Smooth muscle cell (in vitro differentiated cells): ENCODE data around the gene NDRG2. TPM values are rescaled to one million over a fixed set of nuclear protein-coding genes. Genes with fewer than 3 reads are reported as not detected.

Source experiments
- DNase-seq: peaks from one replicate; lab custom pipeline; 2025; ENCODE audit not compliant: unreplicated experiment; lab: John Stamatoyannopoulos, UW
- H2AFZ ChIP-seq: fragments of 200-600 bp; sonication (generic); 2 replicates; pipeline ENCODE4 v1.6.0; 2016; ENCODE audit warnings: antibody characterized with exemption, low read depth, mild to moderate bottlenecking
- H3F3A ChIP-seq: fragments of 200-600 bp; sonication (generic); 2 replicates; pipeline ENCODE4 v1.6.0; 2017; ENCODE audit warnings: antibody characterized with exemption, low read depth
- H3K27ac ChIP-seq: fragments of 200-600 bp; sonication (generic); 2 replicates; pipeline ENCODE4 v1.5.1; 2016; ENCODE audit warnings: low read depth, mild to moderate bottlenecking
- H3K27me3 ChIP-seq: fragments of 200-600 bp; sonication (generic); 2 replicates; pipeline ENCODE4 v1.6.1; 2016; ENCODE audit warnings: low read depth, mild to moderate bottlenecking
- H3K36me3 ChIP-seq: fragments of 200-600 bp; sonication (generic); 2 replicates; pipeline ENCODE4 v1.5.1; 2016; ENCODE audit warnings: low read depth
- H3K4me1 ChIP-seq: fragments of 200-600 bp; sonication (generic); 2 replicates; pipeline ENCODE4 v1.5.1; 2016; ENCODE audit warnings: low read depth
- H3K4me2 ChIP-seq: fragments of 200-600 bp; sonication (generic); 2 replicates; pipeline ENCODE4 v1.6.0; 2016; ENCODE audit warnings: mild to moderate bottlenecking
- H3K4me3 ChIP-seq: fragments of 200-600 bp; sonication (generic); 2 replicates; pipeline ENCODE4 v1.5.1; 2016; ENCODE audit warnings: mild to moderate bottlenecking
- H3K79me2 ChIP-seq: fragments of 200-600 bp; sonication (generic); 2 replicates; pipeline ENCODE4 v1.6.0; 2016; ENCODE audit warnings: low read depth, mild to moderate bottlenecking
- H3K9ac ChIP-seq: fragments of 200-600 bp; sonication (generic); 2 replicates; pipeline ENCODE4 v1.6.0; 2016; ENCODE audit warnings: low read depth
- H3K9me3 ChIP-seq: fragments of 200-600 bp; sonication (generic); replicated peaks from 2 replicates; pipeline ENCODE4 v1.5.1; 2016; ENCODE audit warnings: low read depth
- H4K20me1 ChIP-seq: fragments of 200-600 bp; sonication (generic); 2 replicates; pipeline ENCODE4 v1.6.0; 2016; ENCODE audit warnings: low read depth
- WGBS: methylation state at CpG from one replicate; pipeline ENCODE4 v1.1.7; 2016; ENCODE audit warnings: low lambda C conversion rate; 5-methylcytosine and 5-hydroxymethylcytosine counted together
- polyA plus RNA-seq: library from polyadenylated mRNA; unstranded; fragments of >200 nt; fragmentation: Nextera tagmentation; extraction: Ambion mirVana; gene quantifications from 2 replicates; pipeline ENCODE4 v1.2.1, GENCODE V29; 2016
- total RNA-seq: library from RNA; depleted of rRNA; stranded (reverse); fragments of >200 nt; gene quantifications from 2 replicates; pipeline ENCODE4 v1.2.3, GENCODE V29; 2014
- TF ChIP-seq, protein P1 (sequence below): fragments of 200-600 bp; sonication (generic); IDR thresholded peaks from 2 replicates; pipeline ENCODE4 v1.5.1; 2017; ENCODE audit warnings: borderline replicate concordance, mild to moderate bottlenecking, antibody characterized with exemption; ENCODE audit not compliant: insufficient read depth, poor library complexity, severe bottlenecking

NDRG2 gene
- total and polyA plus RNA-seq, 2 experiments from 2014 or later, result 31.1 to 48.4 TPM

DNA sequence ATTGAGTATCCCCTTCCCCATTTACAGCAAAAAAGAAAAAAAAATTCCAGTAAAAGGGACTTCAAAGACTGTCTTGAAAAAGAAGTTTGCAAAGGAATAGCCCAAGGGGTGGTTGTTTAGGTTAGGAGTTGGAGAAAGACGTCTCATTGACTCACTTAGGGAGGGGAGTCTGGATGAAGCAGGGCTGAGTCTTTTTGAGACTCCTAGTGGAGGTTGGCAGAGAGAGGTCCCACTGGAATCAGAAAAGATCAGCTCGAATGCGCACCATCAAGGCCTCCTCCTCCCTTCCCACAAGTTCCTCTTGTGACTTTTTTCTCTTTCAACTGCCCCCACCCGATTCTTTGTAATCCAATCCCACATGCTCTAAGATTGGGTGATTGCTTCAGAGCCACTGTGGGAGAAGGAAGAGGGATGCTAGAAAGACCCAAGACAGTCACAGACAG lies 47.2 kb upstream of the NDRG2 start:
- DNase-seq, result no peak
- H2AFZ ChIP-seq, result no peak overlapping the region

DNA sequence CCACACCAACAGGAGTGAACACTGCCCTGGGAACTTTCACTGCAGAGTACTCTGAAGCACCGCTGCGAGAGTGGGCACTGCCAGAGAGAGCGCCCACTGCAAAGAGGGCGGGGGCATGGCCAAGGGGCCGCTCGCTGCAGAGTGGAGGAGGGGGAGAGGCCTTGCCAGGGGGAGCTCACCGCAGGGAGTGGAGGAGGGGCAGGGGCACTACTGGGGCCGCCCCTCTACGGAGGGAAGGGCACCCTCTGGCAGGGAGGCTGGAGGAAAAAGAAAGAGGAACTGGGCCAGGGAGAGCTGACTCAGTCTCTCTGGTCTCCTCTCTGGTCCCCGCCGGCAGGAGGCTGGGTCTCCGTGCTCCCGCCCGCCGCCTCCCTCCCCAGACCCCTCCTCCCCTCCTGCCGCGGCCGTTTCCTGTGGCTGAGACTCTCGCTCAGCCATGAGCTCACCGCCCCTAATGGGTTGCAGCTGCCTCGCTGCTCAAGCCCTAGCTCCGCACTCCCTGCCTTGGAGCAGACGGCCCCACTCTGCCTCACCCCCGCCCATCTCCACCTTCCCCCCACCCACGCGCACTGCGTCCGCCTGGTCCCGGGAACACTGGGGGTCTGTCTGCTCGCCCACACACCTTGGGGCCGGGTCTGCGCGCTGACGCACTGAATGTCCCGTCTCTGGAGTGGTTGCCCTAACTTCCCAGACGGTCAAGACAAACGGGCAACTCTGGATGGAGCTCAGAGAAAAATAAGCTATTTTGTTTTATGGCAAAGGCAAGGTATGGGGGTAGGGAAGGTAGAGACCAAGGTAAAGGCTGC lies 46.6 kb upstream of the NDRG2 start:
- TF ChIP-seq, protein P1, sequence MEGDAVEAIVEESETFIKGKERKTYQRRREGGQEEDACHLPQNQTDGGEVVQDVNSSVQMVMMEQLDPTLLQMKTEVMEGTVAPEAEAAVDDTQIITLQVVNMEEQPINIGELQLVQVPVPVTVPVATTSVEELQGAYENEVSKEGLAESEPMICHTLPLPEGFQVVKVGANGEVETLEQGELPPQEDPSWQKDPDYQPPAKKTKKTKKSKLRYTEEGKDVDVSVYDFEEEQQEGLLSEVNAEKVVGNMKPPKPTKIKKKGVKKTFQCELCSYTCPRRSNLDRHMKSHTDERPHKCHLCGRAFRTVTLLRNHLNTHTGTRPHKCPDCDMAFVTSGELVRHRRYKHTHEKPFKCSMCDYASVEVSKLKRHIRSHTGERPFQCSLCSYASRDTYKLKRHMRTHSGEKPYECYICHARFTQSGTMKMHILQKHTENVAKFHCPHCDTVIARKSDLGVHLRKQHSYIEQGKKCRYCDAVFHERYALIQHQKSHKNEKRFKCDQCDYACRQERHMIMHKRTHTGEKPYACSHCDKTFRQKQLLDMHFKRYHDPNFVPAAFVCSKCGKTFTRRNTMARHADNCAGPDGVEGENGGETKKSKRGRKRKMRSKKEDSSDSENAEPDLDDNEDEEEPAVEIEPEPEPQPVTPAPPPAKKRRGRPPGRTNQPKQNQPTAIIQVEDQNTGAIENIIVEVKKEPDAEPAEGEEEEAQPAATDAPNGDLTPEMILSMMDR, result no peak
- Histone ChIP-seq H3K79me2 (peaks cover 41% of the 10 kb centered on the region), H3K9ac (peak overlapping the region; percentile 91), H3K36me3 (peaks cover 4% of the 10 kb centered on the region), H3K9me3 (no peaks in the 10 kb centered on the region), H4K20me1 (peaks cover 34% of the 10 kb centered on the region), H3K27ac (peak overlapping the region; percentile 93), H3K4me2 (peak overlapping the region; percentile 99), H3F3A (peaks cover 26% of the 10 kb centered on the region), H3K4me1 (peaks cover 25% of the 10 kb centered on the region), H3K27me3 (no peaks in the 10 kb centered on the region), H3K4me3 (peak overlapping the region; percentile 88), H2AFZ (no peak overlapping the region)
- peak; percentile 72 for DNase-seq
- WGBS, result under 1% methylated on average over 21 of the region's 37 CpGs

More for the DNA sequence above, 47.2 kb upstream of the NDRG2 start:
- H3K4me2 ChIP-seq, result peak overlapping the region; percentile 99
- H3F3A ChIP-seq, result peaks cover 26% of the 10 kb centered on the region
- H3K9ac ChIP-seq, result peak overlapping the region; percentile 91
- WGBS, result 6% methylated on average over 4 of the region's 4 CpGs
- H3K4me3 ChIP-seq, result peak overlapping the region; percentile 88
- H3K27me3 ChIP-seq, result no peaks in the 10 kb centered on the region
- peaks cover 47% of the 10 kb centered on the region for H3K79me2 ChIP-seq
- H3K9me3 ChIP-seq, result no peaks in the 10 kb centered on the region
- peaks cover 10% of the 10 kb centered on the region for H3K36me3 ChIP-seq
- H3K4me1 ChIP-seq, result peaks cover 25% of the 10 kb centered on the region
- H3K27ac ChIP-seq, result peak overlapping the region; percentile 93
- peaks cover 38% of the 10 kb centered on the region for H4K20me1 ChIP-seq
- TF ChIP-seq, protein P1, result no peak

DNA sequence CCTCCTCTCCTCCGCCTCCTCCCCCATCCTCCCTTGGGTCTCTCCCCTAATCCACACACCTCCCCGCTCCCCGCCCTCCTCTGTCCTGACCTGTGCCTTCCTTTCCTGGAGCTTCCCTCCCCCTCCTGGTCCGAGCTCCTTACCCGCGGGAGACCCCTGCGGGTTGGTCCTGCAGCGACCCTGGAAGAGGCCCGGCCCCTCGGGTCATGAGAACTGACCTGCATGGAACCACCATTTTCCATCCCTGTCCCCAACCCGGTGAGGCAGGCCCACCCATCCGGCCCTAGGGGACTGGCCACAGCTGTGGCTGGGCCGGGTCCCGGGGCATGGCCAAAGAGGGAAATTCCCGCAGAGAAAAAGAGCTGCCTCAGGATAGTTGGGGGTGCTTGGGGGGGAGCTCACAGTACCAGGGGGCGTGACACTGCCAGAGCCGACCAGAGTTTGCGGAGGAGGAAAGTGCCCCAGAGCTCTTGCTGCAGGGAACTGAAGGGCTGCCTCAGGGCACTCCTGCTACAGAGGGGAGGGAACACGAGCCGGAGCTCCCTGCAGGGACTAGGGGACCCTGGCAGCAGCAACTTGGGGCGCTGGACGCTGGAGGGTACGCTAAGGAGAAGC lies 45.9 kb upstream of the NDRG2 start:
- Histone ChIP-seq H3K4me3 (peak overlapping the region; percentile 88), H3K36me3 (no peaks in the 10 kb centered on the region), H4K20me1 (peaks cover 27% of the 10 kb centered on the region), H3F3A (peaks cover 22% of the 10 kb centered on the region), H3K9me3 (no peaks in the 10 kb centered on the region), H3K9ac (peak overlapping the region; percentile 91), H3K4me2 (peak overlapping the region; percentile 99), H3K27ac (peak overlapping the region; percentile 93), H3K27me3 (no peaks in the 10 kb centered on the region), H3K79me2 (peaks cover 34% of the 10 kb centered on the region), H3K4me1 (peaks cover 25% of the 10 kb centered on the region), H2AFZ (no peak overlapping the region)
- 0% methylated on average over 20 of the region's 23 CpGs for WGBS
- DNase-seq, result peak; percentile 69
- TF ChIP-seq, protein P1, result no peak
